ENCODE data around the gene FOXP1. TPM values are rescaled to one million over a fixed set of nuclear protein-coding genes. Genes with fewer than 3 reads are reported as not detected.

FOXP1 gene
- total RNA-seq, 1 donor from 2014 or later, result 26.1 TPM

GRCh38 chr3:71056327-71056726 is 527.2 kb downstream of the FOXP1 start:
- ATAC-seq, result no peak

GRCh38 chr3:71055257-71056001 is 528.1 kb downstream of the FOXP1 start:
- DNase-seq (ENCODE audit: low spot score) (no peak), ATAC-seq (peak; percentile 40)

More at GRCh38 chr3:71056327-71056726, 527.2 kb downstream of the FOXP1 start:
- no peak for DNase-seq (ENCODE audit: low spot score)

GRCh38 chr3:71054312-71054711 is 529.2 kb downstream of the FOXP1 start:
- no peak for DNase-seq (ENCODE audit: low spot score)
- ATAC-seq, result no peak

DNA sequence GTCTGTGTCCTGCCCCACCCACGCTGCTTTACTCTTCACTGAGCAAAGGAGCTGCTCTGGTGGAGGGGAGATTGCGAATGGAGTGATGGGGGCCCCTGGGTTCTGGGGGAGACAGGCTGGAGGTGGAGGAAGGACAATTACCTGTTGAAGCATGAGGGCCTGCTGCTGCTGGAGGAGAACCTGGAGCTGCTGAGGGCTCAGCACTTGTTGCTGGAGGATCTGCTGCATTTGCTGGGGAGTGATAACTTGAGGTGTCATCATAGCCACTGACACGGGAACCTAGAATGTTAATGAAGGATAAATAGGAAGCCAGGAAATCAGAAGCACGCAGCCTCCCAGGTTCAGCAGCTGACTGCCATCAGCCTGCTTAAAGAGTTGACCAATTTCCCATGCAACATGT is 530.0 kb downstream of the FOXP1 start:
- no peak for ATAC-seq

GRCh38 chr3:71052716-71053115 is 530.8 kb downstream of the FOXP1 start:
- no peak for ATAC-seq
- no peak for DNase-seq (ENCODE audit: low spot score)

More for the DNA sequence above, 530.0 kb downstream of the FOXP1 start:
- DNase-seq (ENCODE audit: low spot score), result no peak

GRCh38 chr3:71051893-71052687 is 531.4 kb downstream of the FOXP1 start:
- DNase-seq (ENCODE audit: low spot score), result no peak
- ATAC-seq, result no peak

- ATAC-seq (no peak), DNase-seq (ENCODE audit: low spot score) (no peak)
Observed at GRCh38 chr3:71051259-71051595, 532.3 kb downstream of the FOXP1 start.

DNA sequence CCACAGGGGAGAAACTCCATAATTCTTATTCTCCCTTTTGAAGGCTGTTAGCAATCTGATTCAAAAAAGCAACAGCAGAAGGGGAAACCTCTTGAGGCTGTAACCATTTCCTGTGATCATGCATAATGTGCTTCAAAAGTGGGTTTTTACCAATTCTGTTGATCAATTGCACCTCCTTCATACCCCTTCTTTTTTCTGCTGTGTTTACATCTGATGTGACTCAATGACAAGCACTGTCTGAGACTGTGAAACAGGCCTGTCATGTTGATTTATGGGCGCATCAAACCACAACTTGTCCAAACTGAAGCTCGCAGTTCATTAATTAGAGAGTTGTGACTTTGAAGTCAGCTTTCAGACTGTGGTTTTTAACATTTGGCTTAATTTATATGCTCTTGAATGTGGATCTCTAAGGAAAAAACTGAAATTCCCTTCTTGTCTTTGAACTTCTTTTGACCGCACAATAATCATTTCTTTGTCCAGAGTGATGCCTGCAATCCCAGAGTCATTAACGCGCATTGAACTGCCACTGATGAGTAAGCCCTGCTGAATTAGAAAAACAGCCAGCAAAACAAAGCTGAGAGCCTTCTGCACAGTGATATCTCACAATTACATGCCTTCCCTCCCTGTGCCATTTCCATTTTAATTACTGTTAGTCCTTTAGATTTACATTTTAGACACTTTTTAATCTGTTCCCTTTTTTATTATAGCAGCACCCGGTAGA is 532.8 kb downstream of the FOXP1 start:
- ATAC-seq (no peak), DNase-seq (ENCODE audit: low spot score) (no peak)

- ATAC-seq, result no peak
Observed at GRCh38 chr3:71050166-71050537, 533.4 kb downstream of the FOXP1 start.

GRCh38 chr3:71048948-71049347 is 534.6 kb downstream of the FOXP1 start:
- ATAC-seq (peak; percentile 44), DNase-seq (ENCODE audit: low spot score) (no peak)

More at GRCh38 chr3:71050166-71050537, 533.4 kb downstream of the FOXP1 start:
- DNase-seq (ENCODE audit: low spot score), result no peak

GRCh38 chr3:71047616-71048531 is 535.7 kb downstream of the FOXP1 start:
- ATAC-seq, result no peak
- DNase-seq (ENCODE audit: low spot score), result no peak

- ATAC-seq (no peak), DNase-seq (ENCODE audit: low spot score) (no peak)
Observed at GRCh38 chr3:71046791-71047190, 536.7 kb downstream of the FOXP1 start.

DNA sequence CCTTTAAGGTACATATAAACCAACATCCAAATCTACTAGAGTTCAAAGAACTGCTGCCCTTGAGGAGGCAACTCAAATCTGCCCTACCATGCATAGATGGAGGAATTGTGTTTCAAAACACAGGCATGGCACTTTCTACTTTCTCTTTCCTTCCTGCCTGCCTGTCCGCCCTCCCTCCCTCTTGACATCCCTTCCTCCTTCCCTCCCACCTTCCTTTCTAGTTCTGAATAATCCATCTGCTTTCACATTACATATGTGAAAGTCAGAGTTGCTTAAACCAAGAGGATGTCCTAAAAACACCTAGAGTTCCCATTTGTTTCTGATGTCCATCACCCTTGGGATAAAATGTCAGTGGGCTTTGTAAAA is 537.6 kb downstream of the FOXP1 start:
- ATAC-seq (no peak), DNase-seq (ENCODE audit: low spot score) (no peak)

DNA sequence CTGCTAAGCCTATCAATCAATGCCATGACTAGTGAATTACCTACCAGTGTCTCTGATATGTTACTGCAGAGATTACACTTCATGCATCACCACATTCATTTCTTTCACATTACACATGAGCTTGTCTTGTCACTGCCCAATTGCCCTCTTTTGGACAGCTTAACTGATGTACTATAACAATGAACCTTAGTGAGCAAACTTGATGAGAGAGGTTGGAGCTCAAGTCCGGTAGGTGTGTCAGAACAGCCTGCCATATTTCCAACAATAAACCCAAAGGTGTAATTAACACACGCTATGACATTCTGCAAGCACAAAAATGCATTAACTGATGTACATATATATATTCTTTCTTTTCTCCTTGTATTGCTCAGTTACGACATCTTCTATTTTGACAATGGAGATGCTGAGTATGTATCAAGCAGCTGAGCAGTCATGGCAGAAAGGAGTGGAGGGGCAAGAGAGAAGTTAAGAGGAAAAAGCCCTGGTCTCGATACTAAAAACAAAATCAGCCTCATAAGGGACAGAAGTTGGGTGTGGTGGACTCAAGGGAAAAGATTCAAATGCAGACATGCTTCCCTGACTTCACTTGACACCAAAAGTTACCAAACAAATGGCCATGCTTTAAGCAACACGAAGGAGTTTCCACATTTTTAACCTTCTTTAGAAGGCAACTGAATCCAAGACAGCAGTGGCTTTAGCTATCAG is 538.2 kb downstream of the FOXP1 start:
- no peak for ATAC-seq

GRCh38 chr3:71042759-71043158 is 540.8 kb downstream of the FOXP1 start:
- no peak for ATAC-seq
- DNase-seq (ENCODE audit: low spot score), result no peak

More for the DNA sequence above, 538.2 kb downstream of the FOXP1 start:
- DNase-seq (ENCODE audit: low spot score), result no peak

GRCh38 chr3:71041371-71041770 is 542.2 kb downstream of the FOXP1 start:
- ATAC-seq (no peak), DNase-seq (ENCODE audit: low spot score) (no peak)

DNA sequence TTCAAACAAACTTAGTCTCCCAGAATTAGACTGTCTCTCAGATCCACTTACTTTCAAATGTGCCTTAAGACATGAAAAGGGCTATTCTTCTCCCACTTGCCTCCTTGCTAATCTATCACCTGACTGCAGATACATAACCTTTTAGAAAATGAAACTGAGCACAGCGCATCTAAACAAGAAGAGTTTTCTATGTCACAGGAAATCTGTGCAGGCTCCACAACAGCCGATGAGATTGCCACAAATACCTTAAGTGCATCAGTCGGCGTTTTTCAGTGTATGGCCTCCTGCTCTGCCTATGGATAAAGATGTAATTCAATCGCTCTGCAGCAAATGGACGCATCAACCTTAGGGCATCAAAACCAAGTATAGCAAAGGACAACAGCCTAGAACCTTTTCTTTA is 544.2 kb downstream of the FOXP1 start:
- ATAC-seq (no peak), DNase-seq (ENCODE audit: low spot score) (no peak)

DNA sequence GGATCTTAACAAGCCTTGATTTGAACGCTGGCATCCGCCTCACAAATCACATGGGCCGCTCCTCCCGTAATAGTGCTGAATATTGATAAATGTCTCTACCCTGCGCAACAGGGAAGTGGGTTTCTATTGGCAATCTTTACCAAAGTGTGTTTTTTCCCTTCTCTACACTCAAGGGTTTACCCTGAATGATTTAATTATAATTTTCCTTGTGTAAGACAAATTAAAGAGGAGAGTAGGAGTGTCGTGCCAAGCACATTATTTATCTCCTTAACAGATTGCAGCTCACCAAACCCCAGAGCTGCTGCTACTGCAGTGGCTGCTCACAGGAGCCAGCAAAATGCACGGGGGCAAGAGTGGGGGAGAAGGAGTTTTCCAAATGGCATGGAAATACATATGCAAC is 545.8 kb downstream of the FOXP1 start:
- DNase-seq (ENCODE audit: low spot score) (no peak), ATAC-seq (no peak)

DNA sequence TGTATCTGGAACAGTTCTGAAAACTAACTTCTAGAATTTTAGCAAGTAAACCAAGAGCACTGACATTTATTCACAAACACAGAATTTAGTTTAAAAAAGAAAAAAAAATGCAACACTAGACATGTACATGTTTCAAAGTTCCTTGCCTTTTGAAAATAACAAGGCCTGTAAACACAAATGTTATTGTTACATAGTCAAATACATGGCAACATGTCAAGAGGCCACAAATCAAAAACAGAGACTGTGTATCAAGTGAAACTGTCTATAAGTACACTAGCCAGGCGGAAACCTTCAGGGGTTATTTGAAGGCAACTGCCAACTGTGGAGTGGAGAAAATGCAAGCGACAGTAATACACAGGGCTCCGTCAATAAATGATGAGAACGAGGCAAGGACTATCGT is 547.6 kb downstream of the FOXP1 start:
- DNase-seq (ENCODE audit: low spot score), result no peak
- ATAC-seq, result peak; percentile 64

- ATAC-seq (no peak), DNase-seq (ENCODE audit: low spot score) (no peak)
Observed at GRCh38 chr3:71035314-71035713, 548.2 kb downstream of the FOXP1 start.
